K562 (cell line): ENCODE data around the gene GMDS. TPM values are rescaled to one million over a fixed set of nuclear protein-coding genes. Genes with fewer than 3 reads are reported as not detected.

ENCODE experiments used
- ATAC-seq: fragments of 200-7000 bp; cut with Tn5 transposase; 3 replicates; pipeline ENCODE4 v1.9.1; 2020; ENCODE audit warnings: moderate library complexity
- BruUV-seq: library from RNA; stranded (reverse); fragments of 400-500 nt; replicated peaks from 2 replicates; lab custom pipeline; 2021; lab: Mats Ljungman, UMichigan
- CTCF ChIA-PET: fragments of 300-600 bp; formaldehyde crosslinking; extraction: SDS; loops from one replicate; lab custom pipeline; 2021; ENCODE audit warnings: low intra/inter-chr PET ratio; lab: Yijun Ruan, JAX
- POLR2A ChIA-PET: fragments of 300-600, 350-650 bp; sonication (Branson Sonifier 250); formaldehyde crosslinking; extraction: SDS; loops from one replicate; lab custom pipeline; 2021; ENCODE audit warnings: antibody characterized with exemption, inconsistent platforms; lab: Yijun Ruan, JAX
- DNase-seq, 4 experiments: peaks; one replicate each; pipeline versions ENCODE4 v3.0.0 to v3.0.0-alpha.2; 2011 to 2018; ENCODE audit warnings: low spot score in 3 of 4, mixed read lengths in 3 of 4; ENCODE audit errors: extremely low read depth in 1 of 4
- FAIRE-seq: peaks from 2 replicates; lab custom pipeline; 2011; peaks lifted over from hg19 to GRCh38; lab: Jason Lieb, UNC
- H2AFZ ChIP-seq: 2 replicates; pipeline ENCODE4 v1.6.0; 2011; ENCODE audit warnings: low read depth, low read length, control low read depth, inconsistent platforms
- H3K27ac ChIP-seq: fragments of 200-600 bp; 3 replicates; pipeline ENCODE4 v1.8.0; 2011; ENCODE audit warnings: low read depth, mild to moderate bottlenecking, control low read depth, inconsistent platforms, low read length, moderate library complexity, mixed read lengths; ENCODE audit errors: extremely low read depth
- H3K27me3 ChIP-seq, 2 experiments: fragments of 300-600 bp in 1 of 2; 2 replicates in 1 of 2; 3 replicates in 1 of 2; pipeline versions ENCODE4 v1.6.0 to v1.8.0; 2011; ENCODE audit warnings: inconsistent platforms in 2 of 2, low read length in 2 of 2, mild to moderate bottlenecking in 1 of 2, mixed read lengths in 1 of 2, moderate library complexity in 1 of 2; ENCODE audit not compliant: control insufficient read depth in 2 of 2, insufficient read depth in 2 of 2
- H3K36me3 ChIP-seq: fragments of 300-600 bp; 3 replicates; pipeline ENCODE4 v1.8.0; 2011; ENCODE audit warnings: mild to moderate bottlenecking, low read length, inconsistent platforms; ENCODE audit not compliant: control insufficient read depth, insufficient read depth
- H3K4me1 ChIP-seq, 2 experiments: fragments of 200-600 bp in 1 of 2; replicated peaks in 1 of 2; 2 replicates in 1 of 2; 3 replicates in 1 of 2; pipeline versions ENCODE4 v1.5.1 to v1.8.0; 2011; ENCODE audit warnings: inconsistent platforms in 2 of 2, low read length in 2 of 2, mild to moderate bottlenecking in 1 of 2, mixed read lengths in 1 of 2, moderate library complexity in 1 of 2; ENCODE audit not compliant: control insufficient read depth in 2 of 2, insufficient read depth in 2 of 2
- H3K4me2 ChIP-seq: 2 replicates; pipeline ENCODE4 v1.6.1; 2011; ENCODE audit warnings: low read length, control low read depth, inconsistent platforms, mixed read lengths; ENCODE audit not compliant: insufficient read depth
- H3K4me3 ChIP-seq: fragments of 200-600 bp; sonication (generic), shearing (Covaris generic); 2 replicates; pipeline ENCODE4 v1.5.1; 2016; ENCODE audit warnings: control low read depth, inconsistent platforms
- H3K79me2 ChIP-seq: fragments of 200-600 bp; 3 replicates; pipeline ENCODE4 v1.8.0; 2011; ENCODE audit warnings: low read length, inconsistent platforms; ENCODE audit not compliant: control insufficient read depth, insufficient read depth
- H3K9ac ChIP-seq, 2 experiments: 2 replicates each; pipeline versions ENCODE4 v1.6.0 to v1.6.1; 2011; ENCODE audit warnings: low read depth in 2 of 2, low read length in 2 of 2, control low read depth in 1 of 2, inconsistent platforms in 1 of 2, mild to moderate bottlenecking in 1 of 2, mixed read lengths in 1 of 2; ENCODE audit not compliant: insufficient read depth in 1 of 2
- H3K9me1 ChIP-seq: one replicate; pipeline ENCODE4 v1.6.0; 2011; ENCODE audit warnings: inconsistent platforms, mild to moderate bottlenecking, low read length, moderate library complexity; ENCODE audit not compliant: control insufficient read depth, insufficient read depth
- H3K9me3 ChIP-seq: replicated peaks from 2 replicates; pipeline ENCODE4 v1.5.1; 2011; ENCODE audit warnings: low read depth, low read length, inconsistent platforms; ENCODE audit not compliant: control insufficient read depth, insufficient read depth
- H4K20me1 ChIP-seq: replicated peaks from 2 replicates; pipeline ENCODE4 v1.6.1; 2011; ENCODE audit warnings: low read length, inconsistent platforms, mixed read lengths; ENCODE audit not compliant: control insufficient read depth, insufficient read depth
- BDP1 ChIP-seq: IDR thresholded peaks from 3 replicates; pipeline ENCODE4 v1.6.1; 2011; ENCODE audit not compliant: insufficient read length, insufficient read depth
- SAP30 ChIP-seq: fragments of 200-600 bp; sonication (generic); IDR thresholded peaks from 2 replicates; pipeline ENCODE4 v1.6.1; 2012; ENCODE audit warnings: borderline replicate concordance, low read depth, mild to moderate bottlenecking, moderate library complexity, low read length, control low read depth, inconsistent platforms; ENCODE audit not compliant: insufficient read depth, poor library complexity, severe bottlenecking
- WGBS: fragments of 100-300 bp; shearing (Covaris generic); methylation state at CpG from one replicate; pipeline ENCODE4 v1.1.6; 2016; ENCODE audit warnings: low coverage, mixed read lengths; ENCODE audit not compliant: insufficient coverage; ENCODE audit errors: missing lambda C conversion rate; 5-methylcytosine and 5-hydroxymethylcytosine counted together
- in situ Hi-C: fragments of 300-500 bp; cut with MboI; formaldehyde crosslinking; loops from 4 replicates; pipeline ENCODE4 v1.15.0; 2018; ENCODE audit warnings: inconsistent platforms, mixed read lengths
- intact Hi-C: fragments of 100-400 bp; cut with micrococcal nuclease; formaldehyde crosslinking; loops from 2 replicates; pipeline ENCODE4 v1.14.2; 2022
- polyA plus RNA-seq, 8 experiments: library from polyadenylated mRNA; depleted of rRNA in 4 of 8; stranded (reverse) in 5 of 8; unstranded in 3 of 8; fragments of >200 nt; fragmentation: Nextera tagmentation in 2 of 8; fragmentation: Illumina TruSeq in 1 of 8; extraction: Ambion mirVana in 2 of 8; extraction: Trizol in 1 of 8; gene quantifications; 2 replicates each; pipeline versions ENCODE4 v1.2.1 to v1.2.3, GENCODE V29; 2011 to 2014; ENCODE audit warnings: inconsistent platforms in 1 of 8, missing spikeins in 1 of 8
- total RNA-seq, 7 experiments: library from RNA; depleted of rRNA in 6 of 7; stranded (reverse); fragments of >200 nt in 6 of 7; fragmentation: Illumina TruSeq in 2 of 7; extraction: Trizol in 2 of 7; gene quantifications; 2 replicates each; pipeline versions ENCODE4 v1.2.1 to v1.2.3, GENCODE V29; 2011 to 2021; ENCODE audit warnings: low replicate concordance in 1 of 7
- TF ChIP-seq, protein P1 (sequence below), 2 experiments: IDR thresholded peaks; 2 replicates each; pipeline ENCODE4 v1.6.1; 2011; ENCODE audit warnings: borderline replicate concordance in 1 of 2, control low read depth in 1 of 2, low read depth in 1 of 2, low read length in 1 of 2, mild to moderate bottlenecking in 1 of 2, mixed read lengths in 1 of 2, moderate library complexity in 1 of 2; ENCODE audit not compliant: insufficient read depth in 1 of 2, insufficient read length in 1 of 2, poor library complexity in 1 of 2, severe bottlenecking in 1 of 2; ENCODE audit errors: extremely low read depth in 1 of 2

GMDS gene
- total and polyA plus RNA-seq, 9 of the 15 experiments (the other 6 are each of a cell fraction or from before 2014, with no cell fraction given) = 0.48 to 31.8 (median 13.4) TPM

DNA sequence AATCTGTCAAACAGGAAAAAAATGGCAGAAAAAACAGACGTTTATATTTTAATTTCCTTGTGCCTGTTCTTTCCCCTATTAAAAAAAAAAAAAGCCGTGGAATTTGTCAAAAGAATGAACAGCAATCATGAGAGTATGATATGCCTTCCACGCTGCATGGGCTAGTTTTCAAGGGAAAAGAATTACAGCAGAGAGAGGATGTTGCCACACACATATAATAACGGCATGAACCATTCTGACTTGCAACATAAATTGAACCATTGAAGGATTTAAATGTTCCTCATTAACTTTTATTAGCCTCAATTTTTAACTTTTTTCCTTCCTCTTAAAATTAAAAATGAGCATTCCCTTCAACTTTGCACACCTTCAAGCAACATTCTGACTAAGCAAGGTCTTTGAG is 333.9 kb downstream of the GMDS start:
- no peak for DNase-seq
- no peak for FAIRE-seq
- Histone ChIP-seq H3K4me3 (no peak overlapping the region), H3K79me2 (no peaks in the 10 kb centered on the region), H3K27me3 (peaks cover 0 to 24% of the 10 kb centered on the region in 2 experiments; a peak in 2 of 5 replicates), H3K27ac (no peak overlapping the region), H2AFZ (no peak overlapping the region), H3K4me2 (no peak overlapping the region), H4K20me1 (peaks cover 8% of the 10 kb centered on the region; the same call in 1 of the 2 replicates), H3K36me3 (no peaks in the 10 kb centered on the region), H3K4me1 (no peaks in the 10 kb centered on the region), H3K9me1 (no peaks in the 10 kb centered on the region), H3K9me3 (no peaks in the 10 kb centered on the region), H3K9ac (no peak overlapping the region)
- intact Hi-C loops (no loop called here), in situ Hi-C loops (no loop called here)
- no peak for ATAC-seq
- CTCF ChIA-PET = no interaction called here
- POLR2A ChIA-PET = no interaction called here
- 0% methylated on average over 4 of the region's 4 CpGs for WGBS
- TF ChIP-seq BDP1 = no peak
- TF ChIP-seq, protein P1, sequence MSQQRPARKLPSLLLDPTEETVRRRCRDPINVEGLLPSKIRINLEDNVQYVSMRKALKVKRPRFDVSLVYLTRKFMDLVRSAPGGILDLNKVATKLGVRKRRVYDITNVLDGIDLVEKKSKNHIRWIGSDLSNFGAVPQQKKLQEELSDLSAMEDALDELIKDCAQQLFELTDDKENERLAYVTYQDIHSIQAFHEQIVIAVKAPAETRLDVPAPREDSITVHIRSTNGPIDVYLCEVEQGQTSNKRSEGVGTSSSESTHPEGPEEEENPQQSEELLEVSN (IDR thresholded peaks at IDR 0.05; ENCODE audit: borderline replicate concordance in 1 of 2, extremely low read depth in 1 of 2, insufficient read depth in 1 of 2, insufficient read length in 1 of 2, low read depth in 1 of 2, low read length in 1 of 2, poor library complexity in 1 of 2, severe bottlenecking in 1 of 2) = no peak
- TF ChIP-seq SAP30 = no peak
- BruUV-seq = no TSS peak
